HFFc6 (cell line): ENCODE data around the gene VPS13A. TPM values are rescaled to one million over a fixed set of nuclear protein-coding genes. Genes with fewer than 3 reads are reported as not detected.

Experiments used
- DNase-seq: peaks from one replicate; pipeline ENCODE4 v3.0.0-alpha.2; 2018
- H3K27ac Mint-ChIP-seq: 2 replicates; pipeline ENCODE4 v1.8.0; 2020; ENCODE audit warnings: mild to moderate bottlenecking, mixed read lengths
- H3K27me3 Mint-ChIP-seq: 2 replicates; pipeline ENCODE4 v1.8.0; 2021; ENCODE audit warnings: mild to moderate bottlenecking, moderate library complexity, mixed read lengths; ENCODE audit not compliant: insufficient read depth
- H3K36me3 Mint-ChIP-seq: 2 replicates; pipeline ENCODE4 v1.8.0; 2021; ENCODE audit warnings: low read depth, mixed read lengths
- H3K4me1 Mint-ChIP-seq: 2 replicates; pipeline ENCODE4 v1.8.0; 2020; ENCODE audit warnings: low read depth, mixed read lengths
- H3K4me3 Mint-ChIP-seq: 2 replicates; pipeline ENCODE4 v1.8.0; 2020; ENCODE audit warnings: mild to moderate bottlenecking, moderate library complexity, mixed read lengths
- H3K9me3 Mint-ChIP-seq: 2 replicates; pipeline ENCODE4 v1.8.0; 2020; ENCODE audit warnings: mild to moderate bottlenecking, mixed read lengths
- total RNA-seq, 6 experiments: library from RNA; stranded (reverse); fragmentation: NEBNext Ultra II Directional; extraction: Animal tissue kit (Norgen Biotek cat#: 25700); gene quantifications; 2 replicates in 1 of 6; 3 replicates in 5 of 6; pipeline ENCODE4 v1.2.3, GENCODE V29; 2021
- TF ChIP-seq, protein P1 (sequence below): fragments of 200-600 bp; sonication (generic); IDR thresholded peaks from 2 replicates; pipeline ENCODE4 v1.5.0; 2021; ENCODE audit warnings: antibody characterized with exemption, mild to moderate bottlenecking

VPS13A gene
- total RNA-seq, 6 experiments from 2014 or later = 10.6 to 13.9 (median 13.2) TPM

DNA sequence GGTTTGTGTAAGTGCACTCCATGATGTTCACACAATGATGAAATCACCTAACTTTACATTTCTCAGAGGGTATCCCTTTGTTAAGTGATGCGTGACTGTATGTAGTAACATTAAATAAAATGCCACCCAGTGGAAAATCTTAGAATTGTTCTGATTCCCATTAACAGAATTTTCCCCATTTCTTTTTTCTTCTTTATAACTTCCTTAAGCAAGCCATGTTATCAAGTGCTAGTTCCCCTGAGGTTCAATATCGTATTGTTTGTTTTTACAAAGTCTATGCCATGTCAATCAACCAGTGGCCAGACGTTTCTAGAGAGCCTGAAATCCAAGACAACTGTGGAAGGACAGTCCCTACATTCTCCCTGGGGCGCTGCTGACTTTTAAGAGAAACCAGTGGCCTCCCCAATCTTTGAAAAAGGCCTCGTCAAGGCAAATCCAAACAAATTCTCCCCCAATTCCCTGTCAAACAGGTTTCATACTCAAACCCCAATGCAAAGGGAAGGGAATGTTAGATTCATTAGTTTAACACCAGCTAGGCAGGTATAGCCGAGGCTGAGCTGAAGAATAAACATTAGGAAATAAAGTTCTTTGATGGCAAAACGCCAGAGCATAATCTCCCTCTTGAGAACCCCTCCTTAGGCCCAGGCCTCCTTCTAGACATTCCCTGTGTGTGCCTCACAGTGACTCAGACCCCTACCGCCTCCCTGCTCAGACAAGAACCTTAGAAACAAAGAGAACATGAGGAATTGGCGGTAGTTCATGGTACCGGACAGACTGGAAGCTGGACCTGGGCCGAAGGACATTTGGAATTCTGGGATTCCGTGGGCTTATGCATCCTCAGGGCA is 272.1 kb downstream of the VPS13A start:
- H3K4me3 Mint-ChIP-seq = no peak overlapping the region
- H3K9me3 Mint-ChIP-seq = peaks cover 8% of the 10 kb centered on the region; the same call in 1 of the 2 replicates
- peak; percentile 41 for DNase-seq
- H3K27ac Mint-ChIP-seq = peak overlapping the region; percentile 46; the same call in 1 of the 2 replicates
- TF ChIP-seq, protein P1, sequence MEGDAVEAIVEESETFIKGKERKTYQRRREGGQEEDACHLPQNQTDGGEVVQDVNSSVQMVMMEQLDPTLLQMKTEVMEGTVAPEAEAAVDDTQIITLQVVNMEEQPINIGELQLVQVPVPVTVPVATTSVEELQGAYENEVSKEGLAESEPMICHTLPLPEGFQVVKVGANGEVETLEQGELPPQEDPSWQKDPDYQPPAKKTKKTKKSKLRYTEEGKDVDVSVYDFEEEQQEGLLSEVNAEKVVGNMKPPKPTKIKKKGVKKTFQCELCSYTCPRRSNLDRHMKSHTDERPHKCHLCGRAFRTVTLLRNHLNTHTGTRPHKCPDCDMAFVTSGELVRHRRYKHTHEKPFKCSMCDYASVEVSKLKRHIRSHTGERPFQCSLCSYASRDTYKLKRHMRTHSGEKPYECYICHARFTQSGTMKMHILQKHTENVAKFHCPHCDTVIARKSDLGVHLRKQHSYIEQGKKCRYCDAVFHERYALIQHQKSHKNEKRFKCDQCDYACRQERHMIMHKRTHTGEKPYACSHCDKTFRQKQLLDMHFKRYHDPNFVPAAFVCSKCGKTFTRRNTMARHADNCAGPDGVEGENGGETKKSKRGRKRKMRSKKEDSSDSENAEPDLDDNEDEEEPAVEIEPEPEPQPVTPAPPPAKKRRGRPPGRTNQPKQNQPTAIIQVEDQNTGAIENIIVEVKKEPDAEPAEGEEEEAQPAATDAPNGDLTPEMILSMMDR = peak; percentile 58
- H3K36me3 Mint-ChIP-seq = peaks cover 9% of the 10 kb centered on the region; the same call in 1 of the 2 replicates
- H3K27me3 Mint-ChIP-seq = peaks cover 17% of the 10 kb centered on the region
- peaks cover 36% of the 10 kb centered on the region for H3K4me1 Mint-ChIP-seq

DNA sequence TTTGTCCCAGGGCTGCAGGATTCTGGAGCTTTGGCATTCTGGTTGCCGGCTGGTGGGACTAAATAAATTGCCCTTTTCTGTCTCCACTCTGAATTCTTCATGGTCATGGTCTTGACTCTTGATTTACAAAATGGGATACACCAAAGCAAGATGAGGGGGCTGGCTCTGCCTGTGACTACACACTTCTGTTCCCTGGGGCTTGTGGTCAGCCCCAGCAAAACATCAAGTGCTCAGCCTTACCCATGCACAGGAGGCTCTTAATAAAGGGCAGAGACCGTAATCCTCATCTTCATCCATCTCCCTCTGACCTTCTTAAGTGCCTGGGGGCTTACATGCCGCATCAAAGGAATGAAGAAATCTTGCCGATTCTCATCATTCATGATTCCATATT is 272.7 kb downstream of the VPS13A start:
- H3K4me3 Mint-ChIP-seq = no peak overlapping the region
- TF ChIP-seq, protein P1 = no peak
- peaks cover 42% of the 10 kb centered on the region for H3K4me1 Mint-ChIP-seq
- DNase-seq = no peak
- H3K9me3 Mint-ChIP-seq = peaks cover 8% of the 10 kb centered on the region; the same call in 1 of the 2 replicates
- peak overlapping the region; percentile 46; the same call in 1 of the 2 replicates for H3K27ac Mint-ChIP-seq
- peaks cover 9% of the 10 kb centered on the region; the same call in 1 of the 2 replicates for H3K36me3 Mint-ChIP-seq
- peaks cover 13% of the 10 kb centered on the region; the same call in 1 of the 2 replicates for H3K27me3 Mint-ChIP-seq

- peaks cover 9% of the 10 kb centered on the region; the same call in 1 of the 2 replicates for H3K36me3 Mint-ChIP-seq
- peaks cover 46% of the 10 kb centered on the region for H3K4me1 Mint-ChIP-seq
- TF ChIP-seq, protein P1 = no peak
- no peak for DNase-seq
- peaks cover 8% of the 10 kb centered on the region; the same call in 1 of the 2 replicates for H3K9me3 Mint-ChIP-seq
- no peak overlapping the region for H3K27ac Mint-ChIP-seq
- peaks cover 13% of the 10 kb centered on the region; the same call in 1 of the 2 replicates for H3K27me3 Mint-ChIP-seq
- no peak overlapping the region for H3K4me3 Mint-ChIP-seq
Observed at GRCh38 chr9:77451507-77451906, 274.2 kb downstream of the VPS13A start.

GRCh38 chr9:77453825-77454647 is 276.7 kb downstream of the VPS13A start:
- no peak for DNase-seq
- Mint-ChIP-seq H3K27me3 (peaks cover 10% of the 10 kb centered on the region; the same call in 1 of the 2 replicates), H3K9me3 (peaks cover 8% of the 10 kb centered on the region; the same call in 1 of the 2 replicates), H3K4me3 (no peak overlapping the region), H3K36me3 (peaks cover 5% of the 10 kb centered on the region; the same call in 1 of the 2 replicates), H3K4me1 (peaks cover 59% of the 10 kb centered on the region), H3K27ac (no peak overlapping the region)
- TF ChIP-seq, protein P1 = no peak

GRCh38 chr9:77454663-77455062 is 277.3 kb downstream of the VPS13A start:
- TF ChIP-seq, protein P1 = no peak
- Mint-ChIP-seq H3K4me3 (no peak overlapping the region), H3K4me1 (peaks cover 53% of the 10 kb centered on the region), H3K9me3 (peaks cover 8% of the 10 kb centered on the region; the same call in 1 of the 2 replicates), H3K27me3 (peaks cover 10% of the 10 kb centered on the region; the same call in 1 of the 2 replicates), H3K36me3 (peaks cover 5% of the 10 kb centered on the region; the same call in 1 of the 2 replicates), H3K27ac (no peak overlapping the region)
- DNase-seq = peak; percentile 42
